ENCODE results near the gene RC3H1. TPM values are rescaled to one million over a fixed set of nuclear protein-coding genes. Genes with fewer than 3 reads are reported as not detected.

RC3H1 gene
- polyA plus RNA-seq, 2 of the 4 experiments (the other 2 are of a cell fraction) = 4.0 to 12.7 TPM

- no peak for TF ChIP-seq EP300 (IDR thresholded peaks at IDR 0.05)
- TF ChIP-seq ZC3H11A (IDR thresholded peaks at IDR 0.05) = no peak
- peak; percentile 78 for TF ChIP-seq MAFK (IDR thresholded peaks at IDR 0.05; ENCODE audit: partially characterized antibody)
- ChIA-PET POLR2A (interaction anchor here (0.7 to 1.3 kb wide), 2 partner anchors 17 to 137 kb away, joined by 3 read pairs; partner anchors contain the start of genes RC3H1 and ZBTB37), CTCF (interaction anchor here (0.9 to 1.6 kb wide), 3 partner anchors 14 to 213 kb away, joined by 3 to 5 read pairs (median 4); partner anchors contain the start of gene RC3H1)
- WGBS (ENCODE audit: missing lambda C conversion rate) = 79% methylated on average over 2 of the region's 2 CpGs
- Histone ChIP-seq H3K4me2 (no peak overlapping the region), H3K4me3 (no peak overlapping the region), H3K4me1 (peaks cover 5% of the 10 kb centered on the region; the same call in 1 of the 3 replicates), H3K27ac (0 out of 6 replicates have a peak overlapping the region, but pooled peaks of 1 of the 2 experiments have one; percentile 13), H3K9me3 (no peaks in the 10 kb centered on the region)
- FAIRE-seq (no peak), ATAC-seq (0 out of 6 replicates have a peak, but pooled peaks of 1 of the 2 experiments have one; percentile 24), DNase-seq (ENCODE audit: low read depth in 1 of 2, low spot score in 1 of 2) (no peak)
Measured at GRCh38 chr1:174005032-174005431, 17.1 kb downstream of the RC3H1 start.

- ChIA-PET CTCF (no interaction called here), POLR2A (no interaction called here)
- Histone ChIP-seq H3K9me3 (no peaks in the 10 kb centered on the region), H3K27ac (no peak overlapping the region), H3K4me2 (no peak overlapping the region), H3K4me1 (peaks cover 5% of the 10 kb centered on the region; the same call in 1 of the 3 replicates), H3K4me3 (no peak overlapping the region)
- no peak for FAIRE-seq
- no peak for DNase-seq (ENCODE audit: low read depth in 1 of 2, low spot score in 1 of 2)
- no peak for ATAC-seq
- WGBS (ENCODE audit: missing lambda C conversion rate) = 96% methylated on average over 4 of the region's 4 CpGs
- TF ChIP-seq PHF8 (IDR thresholded peaks at IDR 0.05; ENCODE audit: borderline replicate concordance, low read depth) (no peak), HES2 (IDR thresholded peaks at IDR 0.05) (no peak), ZSCAN20 (CRISPR knock-in tag; IDR thresholded peaks at IDR 0.05) (no peak), FOXS1 (CRISPR knock-in tag; IDR thresholded peaks at IDR 0.05) (no peak), ELK1 (IDR thresholded peaks at IDR 0.05; ENCODE audit: low read depth, low read length) (no peak), ZC3H11A (IDR thresholded peaks at IDR 0.05) (no peak), HOXB5 (CRISPR knock-in tag; IDR thresholded peaks at IDR 0.05) (no peak), EP300 (IDR thresholded peaks at IDR 0.05) (no peak), E2F6 (IDR thresholded peaks at IDR 0.05; ENCODE audit: borderline replicate concordance, low read depth) (no peak), CHD4 (IDR thresholded peaks at IDR 0.05; ENCODE audit: borderline replicate concordance) (no peak), RFX5 (IDR thresholded peaks at IDR 0.05) (no peak)
Measured at GRCh38 chr1:174003867-174004266, 18.3 kb downstream of the RC3H1 start.

GRCh38 chr1:174001573-174001972 is 20.6 kb downstream of the RC3H1 start:
- no peaks in the 10 kb centered on the region for H3K9me3 ChIP-seq
- ChIA-PET POLR2A (interaction anchor here (0.6 kb wide), 1 partner anchor 33 kb away, joined by 3 read pairs; no protein-coding TSS in a partner anchor), CTCF (no interaction called here)
- DNase-seq (ENCODE audit: low read depth in 1 of 2, low spot score in 1 of 2) (no peak), ATAC-seq (no peak), FAIRE-seq (no peak)
- peaks cover 17% of the 10 kb centered on the region; the same call in 2 of the 3 replicates for H3K4me1 ChIP-seq
- H3K4me2 ChIP-seq = no peak overlapping the region
- H3K27ac ChIP-seq = no peak overlapping the region
- H3K4me3 ChIP-seq = no peak overlapping the region
- 77% methylated on average over 3 of the region's 3 CpGs for WGBS (ENCODE audit: missing lambda C conversion rate)
- no peak for TF ChIP-seq POLR2AphosphoS2 (conservative IDR thresholded peaks at IDR 0.05; ENCODE audit: low read length)
- no peak for TF ChIP-seq ATOH8 (CRISPR knock-in tag; IDR thresholded peaks at IDR 0.05; ENCODE audit: low read depth)
- TF ChIP-seq MAFK (IDR thresholded peaks at IDR 0.05; ENCODE audit: partially characterized antibody) = peak; percentile 49

GRCh38 chr1:174000371-174000770 is 21.8 kb downstream of the RC3H1 start:
- ChIA-PET POLR2A (interaction anchor here (1.1 to 2.1 kb wide), 2 partner anchors 22 to 132 kb away, joined by 3 to 7 read pairs; partner anchors contain the start of genes RC3H1 and ZBTB37), CTCF (interaction anchor here (1.3 kb wide), 1 partner anchor 9 kb away, joined by 3 read pairs; no protein-coding TSS in a partner anchor)
- H3K4me1 ChIP-seq = peaks cover 13% of the 10 kb centered on the region; the same call in 2 of the 3 replicates
- FAIRE-seq (no peak), ATAC-seq (no peak), DNase-seq (ENCODE audit: low read depth in 1 of 2, low spot score in 1 of 2) (no peak)
- H3K4me3 ChIP-seq = no peak overlapping the region
- H3K4me2 ChIP-seq = no peak overlapping the region
- WGBS (ENCODE audit: missing lambda C conversion rate) = 84% methylated on average over 3 of the region's 3 CpGs
- no peaks in the 10 kb centered on the region for H3K9me3 ChIP-seq
- H3K27ac ChIP-seq = no peak overlapping the region
- TF ChIP-seq MAFK (IDR thresholded peaks at IDR 0.05; ENCODE audit: partially characterized antibody) = no peak
- no peak for TF ChIP-seq EHMT2 (IDR thresholded peaks at IDR 0.05; ENCODE audit: low read depth)
- no peak for TF ChIP-seq MAZ (IDR thresholded peaks at IDR 0.05; ENCODE audit: borderline replicate concordance, low read depth, low read length)
- TF ChIP-seq CBX2 (IDR thresholded peaks at IDR 0.05; ENCODE audit: borderline replicate concordance, low read depth) = no peak
- no peak for TF ChIP-seq CHD4 (IDR thresholded peaks at IDR 0.05; ENCODE audit: borderline replicate concordance)
- no peak for TF ChIP-seq PHF8 (IDR thresholded peaks at IDR 0.05; ENCODE audit: borderline replicate concordance, low read depth)
- no peak for TF ChIP-seq BHLHE40 (IDR thresholded peaks at IDR 0.05; ENCODE audit: low read depth, low read length)
- no peak for TF ChIP-seq TP53 (CRISPR knock-in tag; IDR thresholded peaks at IDR 0.05)
- no peak for TF ChIP-seq MYC (IDR thresholded peaks at IDR 0.05; ENCODE audit: borderline replicate concordance, low read length)
- no peak for TF ChIP-seq RFX5 (IDR thresholded peaks at IDR 0.05)
- TF ChIP-seq HEYL (CRISPR knock-in tag; IDR thresholded peaks at IDR 0.05) = no peak
- no peak for TF ChIP-seq ZC3H11A (IDR thresholded peaks at IDR 0.05)
- TF ChIP-seq EP300 (IDR thresholded peaks at IDR 0.05) = no peak
- TF ChIP-seq CHD2 (IDR thresholded peaks at IDR 0.05; ENCODE audit: low read length, partially characterized antibody) = no peak
- no peak for TF ChIP-seq MAX (IDR thresholded peaks at IDR 0.05)
- no peak for TF ChIP-seq ZNF302 (CRISPR knock-in tag; IDR thresholded peaks at IDR 0.05)
- no peak for TF ChIP-seq ELK1 (IDR thresholded peaks at IDR 0.05; ENCODE audit: low read depth, low read length)
- no peak for TF ChIP-seq NFE2L2 (conservative IDR thresholded peaks at IDR 0.05; ENCODE audit: low read length)
